BJ (cell line): ENCODE results near the gene LY86. TPM values are rescaled to one million over a fixed set of nuclear protein-coding genes. Genes with fewer than 3 reads are reported as not detected.
"Not testable (repeated sequence)": the region's sequence is repeated elsewhere in the genome, so short reads cannot be mapped to it uniquely, and the experiment has no call there.

Source experiments
- CTCF ChIA-PET: fragments of 350-600 bp; formaldehyde crosslinking; extraction: SDS; loops from one replicate; lab custom pipeline; 2021; ENCODE audit warnings: antibody characterized with exemption, inconsistent platforms; lab: Yijun Ruan, JAX
- POLR2A ChIA-PET: fragments of 300-600 bp; sonication (Branson Sonifier 250); formaldehyde crosslinking; extraction: SDS; loops from one replicate; lab custom pipeline; 2021; ENCODE audit warnings: antibody characterized with exemption; lab: Charles Lee
- DNase-seq: peaks from one replicate; pipeline ENCODE4 v3.0.0-alpha.2; 2011; ENCODE audit warnings: low read depth
- H3K27me3 ChIP-seq: 2 replicates; pipeline ENCODE4 v1.6.0; 2011; ENCODE audit warnings: low read length; ENCODE audit not compliant: control insufficient read depth, insufficient read depth
- H3K36me3 ChIP-seq: 2 replicates; pipeline ENCODE4 v1.5.1; 2011; ENCODE audit warnings: low read length; ENCODE audit not compliant: control insufficient read depth, insufficient read depth
- H3K4me3 ChIP-seq: 2 replicates; pipeline ENCODE4 v1.5.1; 2011; ENCODE audit warnings: low read depth, mild to moderate bottlenecking, control low read depth, low read length
- polyA plus RNA-seq: library from polyadenylated mRNA; depleted of rRNA; stranded (reverse); fragments of >200 nt; gene quantifications from 2 replicates; pipeline ENCODE4 v1.2.3, GENCODE V29; 2011
- TF ChIP-seq, protein P1 (sequence below): IDR thresholded peaks from 2 replicates; pipeline ENCODE4 v1.5.1; 2011; ENCODE audit warnings: low read depth, mild to moderate bottlenecking, control low read depth, inconsistent platforms, low read length, moderate library complexity; ENCODE audit not compliant: insufficient read depth

LY86 gene
- polyA plus RNA-seq, 1 experiment, result not detected

GRCh38 chr6:6609450-6609849 lies 20.9 kb downstream of the LY86 start:
- CTCF ChIA-PET, result no interaction called here

GRCh38 chr6:6610031-6610591 lies 21.6 kb downstream of the LY86 start:
- no peak for DNase-seq
- Histone ChIP-seq H3K4me3 (no peak overlapping the region), H3K36me3 (no peaks in the 10 kb centered on the region), H3K27me3 (no peaks in the 10 kb centered on the region)
- TF ChIP-seq, protein P1, sequence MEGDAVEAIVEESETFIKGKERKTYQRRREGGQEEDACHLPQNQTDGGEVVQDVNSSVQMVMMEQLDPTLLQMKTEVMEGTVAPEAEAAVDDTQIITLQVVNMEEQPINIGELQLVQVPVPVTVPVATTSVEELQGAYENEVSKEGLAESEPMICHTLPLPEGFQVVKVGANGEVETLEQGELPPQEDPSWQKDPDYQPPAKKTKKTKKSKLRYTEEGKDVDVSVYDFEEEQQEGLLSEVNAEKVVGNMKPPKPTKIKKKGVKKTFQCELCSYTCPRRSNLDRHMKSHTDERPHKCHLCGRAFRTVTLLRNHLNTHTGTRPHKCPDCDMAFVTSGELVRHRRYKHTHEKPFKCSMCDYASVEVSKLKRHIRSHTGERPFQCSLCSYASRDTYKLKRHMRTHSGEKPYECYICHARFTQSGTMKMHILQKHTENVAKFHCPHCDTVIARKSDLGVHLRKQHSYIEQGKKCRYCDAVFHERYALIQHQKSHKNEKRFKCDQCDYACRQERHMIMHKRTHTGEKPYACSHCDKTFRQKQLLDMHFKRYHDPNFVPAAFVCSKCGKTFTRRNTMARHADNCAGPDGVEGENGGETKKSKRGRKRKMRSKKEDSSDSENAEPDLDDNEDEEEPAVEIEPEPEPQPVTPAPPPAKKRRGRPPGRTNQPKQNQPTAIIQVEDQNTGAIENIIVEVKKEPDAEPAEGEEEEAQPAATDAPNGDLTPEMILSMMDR, result no peak
- CTCF ChIA-PET, result no interaction called here
- POLR2A ChIA-PET, result no interaction called here

More at GRCh38 chr6:6609450-6609849, 20.9 kb downstream of the LY86 start:
- DNase-seq, result no peak
- POLR2A ChIA-PET, result no interaction called here
- TF ChIP-seq, protein P1, result no peak
- Histone ChIP-seq H3K4me3 (no peak overlapping the region), H3K27me3 (no peaks in the 10 kb centered on the region), H3K36me3 (no peaks in the 10 kb centered on the region)

GRCh38 chr6:6611486-6611885 lies 23.0 kb downstream of the LY86 start:
- no peaks in the 10 kb centered on the region for H3K27me3 ChIP-seq
- ChIA-PET CTCF (no interaction called here), POLR2A (no interaction called here)
- no peaks in the 10 kb centered on the region for H3K36me3 ChIP-seq
- DNase-seq, result no peak
- TF ChIP-seq, protein P1, result no peak
- no peak overlapping the region for H3K4me3 ChIP-seq

DNA sequence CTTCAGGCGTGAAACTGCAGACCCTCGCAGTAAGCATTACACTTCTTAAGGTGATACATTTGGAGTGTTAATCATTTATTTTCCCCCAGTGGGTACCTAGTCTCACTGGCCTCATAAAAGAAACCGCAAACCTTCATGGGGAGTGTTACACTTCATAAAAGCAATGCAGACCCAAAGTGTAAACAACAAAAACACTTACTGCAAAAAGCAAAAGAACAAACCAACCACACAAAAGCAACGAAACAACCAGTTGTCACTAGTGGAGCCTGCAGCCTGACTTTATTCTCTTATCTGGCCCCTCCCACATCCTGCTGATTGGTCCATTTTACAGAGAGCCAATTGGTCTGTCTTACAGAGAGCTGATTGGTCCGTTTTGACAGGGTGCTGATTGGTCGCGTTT lies 23.8 kb downstream of the LY86 start:
- Histone ChIP-seq H3K36me3 (no peaks in the 10 kb centered on the region), H3K4me3 (no peak overlapping the region), H3K27me3 (no peaks in the 10 kb centered on the region)
- ChIA-PET POLR2A (no interaction called here), CTCF (no interaction called here)
- no peak for DNase-seq
- TF ChIP-seq, protein P1, result no peak

GRCh38 chr6:6613103-6613718 lies 24.7 kb downstream of the LY86 start:
- H3K36me3 ChIP-seq, DNase-seq, H3K27me3 ChIP-seq, CTCF ChIA-PET, H3K4me3 ChIP-seq, POLR2A ChIA-PET: not testable (repeated sequence)
